HG02763 (cell line): ENCODE data around the gene APBA1.

Experiments used
- ATAC-seq: cut with Tn5 transposase; IDR thresholded peaks from one replicate; pipeline ENCODE4 v1.9.1; 2021; ENCODE audit warnings: mild to moderate bottlenecking, moderate library complexity; ENCODE audit not compliant: unreplicated experiment

APBA1 gene

GRCh38 chr9:69485466-69485865 lies 186.7 kb downstream of the APBA1 start:
- ATAC-seq = no peak

GRCh38 chr9:69483886-69484422 lies 188.2 kb downstream of the APBA1 start:
- no peak for ATAC-seq

DNA sequence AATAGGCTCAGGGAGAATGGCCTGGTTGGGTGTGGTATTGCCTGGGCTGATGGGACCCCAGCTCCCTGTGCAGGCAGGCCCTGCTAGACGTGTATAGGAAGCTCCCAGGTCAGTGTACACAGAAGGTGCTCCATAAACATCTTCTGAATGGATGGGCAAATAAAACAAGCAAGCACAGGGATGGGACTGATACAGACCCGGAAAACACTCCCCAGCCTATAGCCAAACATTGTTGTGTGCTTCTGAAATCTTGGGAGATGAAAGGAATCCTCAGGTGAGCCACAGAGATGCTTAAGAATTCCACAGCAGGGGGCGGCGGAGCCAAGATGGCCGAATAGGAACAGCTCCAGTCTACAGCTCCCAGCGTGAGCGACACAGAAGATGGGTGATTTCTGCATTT lies 195.4 kb downstream of the APBA1 start:
- ATAC-seq = no peak

GRCh38 chr9:69476016-69476415 lies 196.2 kb downstream of the APBA1 start:
- ATAC-seq = no peak

DNA sequence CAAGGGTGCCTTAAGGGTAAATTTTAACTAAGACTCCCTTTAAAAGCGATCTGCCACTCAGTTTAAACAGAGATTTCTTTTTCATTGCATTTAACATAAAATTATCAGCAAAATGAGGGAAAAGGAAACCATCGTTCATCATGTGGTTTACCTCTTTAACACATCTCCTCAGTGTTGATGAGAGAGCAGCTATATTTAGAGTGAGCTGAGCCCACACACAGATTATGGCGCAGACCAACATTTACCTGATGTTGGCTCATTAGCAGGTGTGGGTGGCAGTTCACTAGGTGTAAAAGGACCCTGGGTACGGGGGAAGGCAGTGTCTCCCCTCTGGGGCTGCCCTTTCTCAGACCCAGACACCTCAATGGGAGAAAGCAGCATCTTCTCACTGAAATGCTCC lies 197.3 kb downstream of the APBA1 start:
- ATAC-seq = no peak

DNA sequence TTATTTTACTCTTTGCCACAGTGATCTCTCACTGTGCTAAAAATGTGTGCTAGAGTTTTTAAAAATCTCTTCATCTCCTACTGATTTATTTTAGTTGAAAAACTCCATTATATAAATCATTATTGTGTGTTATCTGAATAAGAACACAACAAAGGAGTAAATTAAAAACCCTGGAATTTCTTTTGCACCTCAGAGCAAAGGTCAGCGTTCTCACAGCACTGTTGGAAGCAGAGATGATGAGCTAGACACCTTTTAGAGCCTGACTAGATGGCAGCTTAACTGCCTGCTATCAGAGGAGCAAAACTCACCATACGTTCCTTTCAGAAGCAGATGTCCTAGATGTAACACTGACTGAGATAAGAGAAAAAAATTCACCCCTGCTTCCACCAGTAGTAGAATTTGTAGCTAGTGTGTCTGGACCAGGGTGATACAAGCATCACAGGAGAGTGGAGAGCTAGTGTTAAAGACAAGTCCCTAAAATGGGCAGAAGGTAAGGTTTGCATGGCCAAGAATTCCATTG lies 200.0 kb downstream of the APBA1 start:
- no peak for ATAC-seq

- no peak for ATAC-seq
These were observed 200.7 kb downstream of the APBA1 start for GRCh38 chr9:69471433-69471832.

DNA sequence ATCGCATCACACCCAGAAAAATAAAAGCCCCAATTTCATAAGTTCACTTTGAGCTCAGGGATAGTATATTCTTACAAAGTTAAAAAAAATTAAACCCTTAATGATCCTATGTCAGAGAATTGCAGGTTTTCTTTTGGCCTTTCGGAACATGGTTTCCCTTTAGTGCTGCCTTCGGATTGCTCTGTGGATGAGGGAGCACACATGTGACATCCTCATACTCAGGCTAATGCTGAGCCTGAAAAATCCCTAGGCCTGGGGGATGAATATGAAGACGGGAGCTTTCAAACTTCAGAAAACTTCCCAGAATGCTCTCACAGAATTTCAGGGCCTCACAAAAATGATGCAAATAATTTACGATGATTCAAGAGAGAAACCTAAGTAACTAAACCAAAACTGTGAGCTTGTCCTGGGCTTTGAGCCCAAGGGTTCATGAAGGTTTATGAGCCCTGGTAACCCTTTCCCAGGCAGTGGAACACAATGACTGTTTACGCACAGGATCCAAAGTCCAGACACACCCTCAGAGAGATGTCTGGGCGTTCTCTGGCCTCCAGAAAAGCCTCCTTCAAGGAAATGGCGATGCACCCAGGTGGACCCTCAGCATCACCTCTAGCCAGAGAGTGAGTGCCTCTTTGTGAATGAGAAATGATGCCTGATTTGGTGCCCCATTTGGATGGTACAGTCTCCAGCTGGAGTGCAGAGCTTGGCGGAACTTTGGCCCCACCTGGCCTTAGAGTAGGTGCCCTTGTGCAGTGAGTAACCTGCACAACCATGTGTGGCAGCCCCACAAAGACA lies 201.8 kb downstream of the APBA1 start:
- no peak for ATAC-seq

- no peak for ATAC-seq
These were observed 203.0 kb downstream of the APBA1 start for GRCh38 chr9:69469136-69469535.

GRCh38 chr9:69468380-69468779 lies 203.8 kb downstream of the APBA1 start:
- no peak for ATAC-seq

DNA sequence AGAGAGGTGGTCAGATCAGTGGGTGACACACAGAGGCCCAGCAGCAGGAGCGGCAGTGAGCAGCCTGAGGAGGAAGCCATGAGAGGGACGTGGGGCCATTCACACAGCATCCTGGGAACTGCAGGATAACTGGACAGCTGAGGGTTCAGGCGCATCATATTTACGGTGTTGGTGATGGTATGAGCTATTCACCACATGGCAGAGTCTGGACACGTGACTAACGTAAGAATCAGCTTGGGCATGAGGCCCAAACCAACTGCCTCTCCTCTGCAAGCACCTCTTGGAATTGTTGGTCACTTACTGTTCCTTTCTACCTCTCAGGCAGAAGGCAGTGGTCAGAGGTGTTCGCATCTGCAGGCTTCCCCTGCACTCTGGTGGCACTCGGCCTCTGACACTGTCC lies 206.0 kb downstream of the APBA1 start:
- no peak for ATAC-seq

DNA sequence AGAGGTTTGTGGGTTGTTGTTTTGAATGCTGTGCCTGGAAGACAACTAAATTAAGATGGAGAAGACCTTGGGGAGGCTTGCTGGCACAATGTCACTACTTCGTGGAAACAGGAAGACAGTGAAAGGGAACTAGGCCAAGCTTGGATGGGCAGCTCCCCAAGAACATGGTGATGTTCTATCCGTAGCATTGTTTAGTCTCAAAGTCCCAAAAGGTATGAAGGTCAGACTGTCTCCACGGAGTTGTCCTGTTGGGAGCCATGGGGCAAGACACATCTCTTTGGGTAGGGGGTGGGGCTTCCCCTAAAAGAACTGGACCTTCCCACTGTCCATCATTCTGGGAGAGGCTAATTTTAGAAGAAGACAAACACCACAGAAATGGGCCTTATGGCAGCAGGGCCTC lies 206.7 kb downstream of the APBA1 start:
- ATAC-seq = no peak

DNA sequence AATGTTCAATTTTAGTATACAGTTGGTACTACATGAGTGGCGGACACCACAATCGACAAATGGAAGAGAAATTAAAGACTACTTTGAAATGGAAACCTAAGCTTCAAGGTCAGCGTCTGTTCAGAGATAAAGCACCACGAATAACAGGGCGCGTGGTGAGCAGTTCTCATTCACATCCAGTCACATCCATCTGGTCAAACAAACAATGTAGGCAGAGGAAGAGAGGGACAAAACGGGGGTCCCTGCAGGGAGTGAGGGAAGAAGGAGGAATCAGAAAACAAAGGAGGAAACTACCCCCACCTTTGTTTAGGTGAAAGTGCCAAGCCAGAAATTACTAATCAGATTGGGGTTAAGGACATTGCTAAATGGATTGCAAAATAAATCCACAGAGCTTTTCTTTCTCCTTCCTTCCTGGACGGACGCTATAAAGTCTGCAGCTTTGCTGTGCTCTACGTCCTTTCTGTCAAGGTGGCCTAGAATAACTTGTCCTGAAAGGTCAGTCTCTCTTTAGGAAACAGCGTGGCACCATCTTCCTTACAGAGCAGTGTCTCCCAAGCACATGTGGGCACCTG lies 208.6 kb downstream of the APBA1 start:
- ATAC-seq = no peak

GRCh38 chr9:69462394-69462793 lies 209.8 kb downstream of the APBA1 start:
- no peak for ATAC-seq

- no peak for ATAC-seq
These were observed 210.9 kb downstream of the APBA1 start for GRCh38 chr9:69461103-69461887.

- no peak for ATAC-seq
These were observed 212.2 kb downstream of the APBA1 start for GRCh38 chr9:69460012-69460411.

DNA sequence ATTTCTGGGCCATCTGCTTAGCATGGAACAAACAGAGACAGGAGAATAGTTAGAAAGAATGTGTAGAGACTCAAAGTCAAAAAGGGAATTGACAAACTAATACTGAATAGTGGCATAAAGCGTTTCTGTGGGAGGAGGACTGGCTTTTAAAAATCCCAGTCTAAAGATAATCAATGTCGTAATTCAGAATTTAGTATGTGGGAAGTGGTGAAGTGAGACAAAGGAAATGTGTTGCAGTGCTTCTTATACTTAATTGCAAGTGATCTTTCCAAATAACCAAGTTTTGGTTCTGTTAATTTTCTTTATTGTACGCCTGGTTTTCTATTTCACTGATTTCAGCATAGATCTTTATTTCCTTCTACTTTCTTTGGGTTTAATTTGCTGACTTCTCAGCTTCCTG lies 214.0 kb downstream of the APBA1 start:
- no peak for ATAC-seq

GRCh38 chr9:69456201-69456600 lies 216.0 kb downstream of the APBA1 start:
- no peak for ATAC-seq

DNA sequence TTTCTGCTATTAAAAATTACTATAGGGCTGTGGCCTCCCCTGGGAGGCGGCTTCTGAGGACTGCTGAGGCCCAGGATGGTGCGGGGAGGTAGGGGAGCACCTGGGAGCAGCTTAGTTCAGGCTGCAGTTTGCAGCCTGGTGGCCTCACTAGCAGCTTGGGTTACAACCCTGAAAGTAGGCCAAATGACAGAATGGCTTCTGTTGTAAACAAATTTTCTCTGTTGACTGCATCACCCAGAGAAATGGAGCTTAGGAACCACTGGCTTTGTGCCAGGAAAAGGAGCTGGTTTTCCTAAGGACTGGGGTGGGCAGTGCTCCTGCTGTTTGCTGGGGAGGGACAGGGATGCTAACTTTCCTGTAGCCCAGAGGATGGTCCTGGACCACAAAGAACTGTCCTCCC lies 216.9 kb downstream of the APBA1 start:
- ATAC-seq = no peak

GRCh38 chr9:69454321-69454720 lies 217.8 kb downstream of the APBA1 start:
- ATAC-seq = no peak

GRCh38 chr9:69453746-69454145 lies 218.4 kb downstream of the APBA1 start:
- no peak for ATAC-seq
